Neural progenitor cell (in vitro differentiated cells): ENCODE data around the gene RHCE. TPM values are rescaled to one million over a fixed set of nuclear protein-coding genes. Genes with fewer than 3 reads are reported as not detected.
"Not testable (repeated sequence)": the region's sequence is repeated elsewhere in the genome, so short reads cannot be mapped to it uniquely, and the experiment has no call there.

Experiments
- DNase-seq: peaks from one replicate; pipeline ENCODE4 v3.0.0-alpha.2; 2016; ENCODE audit warnings: low spot score
- H2AFZ ChIP-seq: fragments of 200-600 bp; sonication (generic); replicated peaks from 2 replicates; pipeline ENCODE4 v1.6.1; 2016; ENCODE audit warnings: antibody characterized with exemption
- H3F3A ChIP-seq: fragments of 200-600 bp; sonication (generic); 2 replicates; pipeline ENCODE4 v1.6.1; 2016; ENCODE audit warnings: antibody characterized with exemption, low read depth
- H3K27ac ChIP-seq: fragments of 200-600 bp; sonication (generic); 2 replicates; pipeline ENCODE4 v1.5.1; 2016; ENCODE audit warnings: mild to moderate bottlenecking
- H3K27me3 ChIP-seq: fragments of 200-600 bp; sonication (generic); 2 replicates; pipeline ENCODE4 v1.6.1; 2016; ENCODE audit warnings: mild to moderate bottlenecking, moderate library complexity
- H3K36me3 ChIP-seq: fragments of 200-600 bp; sonication (generic); 2 replicates; pipeline ENCODE4 v1.5.1; 2016
- H3K4me1 ChIP-seq: fragments of 200-600 bp; sonication (generic); 2 replicates; pipeline ENCODE4 v1.6.1; 2016; ENCODE audit warnings: mixed run types
- H3K4me2 ChIP-seq: fragments of 200-600 bp; sonication (generic); 2 replicates; pipeline ENCODE4 v1.6.1; 2016
- H3K4me3 ChIP-seq: fragments of 200-600 bp; sonication (generic); 2 replicates; pipeline ENCODE4 v1.5.1; 2016
- H3K79me2 ChIP-seq: fragments of 200-600 bp; sonication (generic); 2 replicates; pipeline ENCODE4 v1.6.1; 2016; ENCODE audit warnings: low read depth
- H3K9ac ChIP-seq: fragments of 200-600 bp; sonication (generic); 2 replicates; pipeline ENCODE4 v1.6.1; 2016
- H3K9me3 ChIP-seq: fragments of 200-600 bp; sonication (generic); 2 replicates; pipeline ENCODE4 v1.5.1; 2016; ENCODE audit warnings: low read depth
- H4K20me1 ChIP-seq: fragments of 200-600 bp; sonication (generic); 2 replicates; pipeline ENCODE4 v1.6.1; 2016; ENCODE audit warnings: low read depth
- H3K27ac Mint-ChIP-seq: 3 replicates; pipeline ENCODE4 v1.8.0; 2021; ENCODE audit warnings: mixed read lengths
- H3K27me3 Mint-ChIP-seq: 2 replicates; pipeline ENCODE4 v1.8.0; 2022; ENCODE audit warnings: low read depth, mild to moderate bottlenecking, inconsistent platforms, moderate library complexity, mixed read lengths; ENCODE audit not compliant: insufficient read depth
- H3K36me3 Mint-ChIP-seq: 3 replicates; pipeline ENCODE4 v1.8.0; 2021; ENCODE audit warnings: mixed read lengths
- H3K4me1 Mint-ChIP-seq: 3 replicates; pipeline ENCODE4 v1.8.0; 2021; ENCODE audit warnings: mixed read lengths
- H3K4me3 Mint-ChIP-seq: 3 replicates; pipeline ENCODE4 v1.8.0; 2021; ENCODE audit warnings: mild to moderate bottlenecking, moderate library complexity, mixed read lengths
- H3K9me3 Mint-ChIP-seq: 3 replicates; pipeline ENCODE4 v1.8.0; 2020; ENCODE audit warnings: mixed read lengths
- CTCF ChIP-seq: fragments of 200-600 bp; sonication (generic); IDR thresholded peaks from 2 replicates; pipeline ENCODE4 v1.5.1; 2017; ENCODE audit warnings: antibody characterized with exemption, mild to moderate bottlenecking
- EZH2 ChIP-seq: fragments of 200-600 bp; sonication (generic); IDR thresholded peaks from 2 replicates; pipeline ENCODE4 v1.6.1; 2017; ENCODE audit warnings: antibody characterized with exemption, mild to moderate bottlenecking, moderate library complexity
- EZH2phosphoT487 ChIP-seq: fragments of 200-600 bp; sonication (generic); IDR thresholded peaks from 2 replicates; pipeline ENCODE4 v1.6.1; 2017; ENCODE audit warnings: antibody characterized with exemption
- total RNA-seq: library from RNA; depleted of rRNA; stranded (reverse); fragments of >200 nt; gene quantifications from 2 replicates; pipeline ENCODE4 v1.2.3, GENCODE V29; 2015; ENCODE audit warnings: low replicate concordance

Gene RHCE
- 0.22 and 0.43 TPM in 2 replicates for total RNA-seq

GRCh38 chr1:25420715-25421114 is at the start of gene RHCE:
RHCE (minus strand) TSS chr1:25420825; CDS start chr1:25420786, 39 bp downstream.
- not testable (repeated sequence) for H3K27me3 Mint-ChIP-seq, H3K27ac ChIP-seq, H3K4me2 ChIP-seq, H3K9ac ChIP-seq, H2AFZ ChIP-seq, H3K27ac Mint-ChIP-seq, H3F3A ChIP-seq, H3K36me3 Mint-ChIP-seq, H3K9me3 Mint-ChIP-seq, H3K4me3 ChIP-seq, H3K27me3 ChIP-seq, H3K36me3 ChIP-seq, DNase-seq, H4K20me1 ChIP-seq, H3K79me2 ChIP-seq, H3K4me1 ChIP-seq, H3K9me3 ChIP-seq, H3K4me3 Mint-ChIP-seq
- peaks cover 27% of the 10 kb centered on the region for H3K4me1 Mint-ChIP-seq

- H3K79me2 ChIP-seq, result no peaks in the 10 kb centered on the region
- no peaks in the 10 kb centered on the region for H3K27me3 Mint-ChIP-seq
- no peak overlapping the region for H2AFZ ChIP-seq
- H3K4me1 ChIP-seq, result no peaks in the 10 kb centered on the region
- no peak overlapping the region for H3K9ac ChIP-seq
- TF ChIP-seq EZH2phosphoT487 (no peak), EZH2 (no peak), CTCF (no peak)
- peaks cover 13% of the 10 kb centered on the region for H3K36me3 Mint-ChIP-seq
- no peaks in the 10 kb centered on the region for H3K9me3 Mint-ChIP-seq
- no peaks in the 10 kb centered on the region for H3K36me3 ChIP-seq
- H3K27ac Mint-ChIP-seq, result no peak overlapping the region
- H3K27me3 ChIP-seq, result no peaks in the 10 kb centered on the region
- H3K9me3 ChIP-seq, result no peaks in the 10 kb centered on the region
- H3K4me3 ChIP-seq, result no peak overlapping the region
- H3K27ac ChIP-seq, result no peak overlapping the region
- peaks cover 4% of the 10 kb centered on the region for H3K4me1 Mint-ChIP-seq
- H4K20me1 ChIP-seq, result no peaks in the 10 kb centered on the region
- no peak overlapping the region for H3K4me3 Mint-ChIP-seq
- DNase-seq, result no peak
- H3F3A ChIP-seq, result no peaks in the 10 kb centered on the region
- no peak overlapping the region for H3K4me2 ChIP-seq
Measured at GRCh38 chr1:25469177-25469576, 48.6 kb upstream of the RHCE start.

- Histone ChIP-seq H3K9me3 (no peaks in the 10 kb centered on the region), H3K79me2 (no peaks in the 10 kb centered on the region), H3K4me2 (no peak overlapping the region), H4K20me1 (no peaks in the 10 kb centered on the region), H2AFZ (no peak overlapping the region), H3K36me3 (no peaks in the 10 kb centered on the region), H3K4me1 (no peaks in the 10 kb centered on the region), H3K4me3 (no peak overlapping the region), H3K27me3 (no peaks in the 10 kb centered on the region), H3F3A (no peaks in the 10 kb centered on the region), H3K9ac (no peak overlapping the region), H3K27ac (no peak overlapping the region)
- Mint-ChIP-seq H3K27ac (no peak overlapping the region), H3K4me1 (peaks cover 4% of the 10 kb centered on the region), H3K9me3 (no peaks in the 10 kb centered on the region), H3K27me3 (no peaks in the 10 kb centered on the region), H3K36me3 (peaks cover 14% of the 10 kb centered on the region), H3K4me3 (no peak overlapping the region)
- TF ChIP-seq EZH2, result no peak
- no peak for TF ChIP-seq EZH2phosphoT487
- TF ChIP-seq CTCF, result no peak
- DNase-seq, result no peak
Measured at GRCh38 chr1:25468033-25468432, 47.4 kb upstream of the RHCE start.

- Histone ChIP-seq H3K4me3 (no peak overlapping the region), H3K27ac (no peak overlapping the region), H3K79me2 (no peaks in the 10 kb centered on the region), H3K27me3 (no peaks in the 10 kb centered on the region), H3K9me3 (no peaks in the 10 kb centered on the region), H3F3A (no peaks in the 10 kb centered on the region), H3K9ac (no peak overlapping the region), H3K4me1 (no peaks in the 10 kb centered on the region), H3K4me2 (no peak overlapping the region), H4K20me1 (no peaks in the 10 kb centered on the region), H2AFZ (no peak overlapping the region), H3K36me3 (no peaks in the 10 kb centered on the region)
- no peak for TF ChIP-seq EZH2phosphoT487
- H3K27me3 Mint-ChIP-seq, result no peaks in the 10 kb centered on the region
- no peak overlapping the region for H3K27ac Mint-ChIP-seq
- no peaks in the 10 kb centered on the region for H3K9me3 Mint-ChIP-seq
- H3K36me3 Mint-ChIP-seq, result peaks cover 14% of the 10 kb centered on the region
- no peak for DNase-seq
- H3K4me3 Mint-ChIP-seq, result no peak overlapping the region
- peaks cover 4% of the 10 kb centered on the region for H3K4me1 Mint-ChIP-seq
Measured at GRCh38 chr1:25467616-25468015, 47.0 kb upstream of the RHCE start.
